Right ventricle myocardium inferior (tissue), 1 donor: Measurements from ENCODE around the gene ZC3H7B. TPM values are rescaled to one million over a fixed set of nuclear protein-coding genes. Genes with fewer than 3 reads are reported as not detected.

Experiments used
- ATAC-seq: fragments of 200-7000 bp; cut with Tn5 transposase; one replicate; pipeline ENCODE4 v1.9.1; 2020; ENCODE audit warnings: mild to moderate bottlenecking, moderate library complexity
- DNase-seq: peaks from one replicate; pipeline ENCODE4 v3.0.0; 2021; ENCODE audit errors: missing footprints
- intact Hi-C: fragments of 100-400 bp; cut with DNase I; formaldehyde crosslinking; loops from one replicate; pipeline ENCODE4 v1.11.0; 2022
- total RNA-seq: library from RNA; stranded (reverse); fragmentation: NEBNext Ultra II Directional; extraction: Animal tissue kit (Norgen Biotek cat#: 25700); gene quantifications from one replicate; pipeline ENCODE4 v1.2.1, GENCODE V29; 2021
- donor health status: DM: no; HTN: yes; CAD: no; lungs with severe emphysema.

Gene ZC3H7B
- total RNA-seq, 1 donor from 2014 or later, result 45.5 TPM

GRCh38 chr22:41308544-41308947, 7.2 kb downstream of the ZC3H7B start:
- intact Hi-C loops, result no loop called here
- peak; percentile 17 for ATAC-seq

GRCh38 chr22:41310336-41310735, 9.0 kb downstream of the ZC3H7B start:
- no peak for DNase-seq
- intact Hi-C loops, result no loop called here
- ATAC-seq, result no peak

More at GRCh38 chr22:41308544-41308947, 7.2 kb downstream of the ZC3H7B start:
- DNase-seq, result no peak

GRCh38 chr22:41311487-41311886, 10.2 kb downstream of the ZC3H7B start:
- intact Hi-C loops, result no loop called here
- DNase-seq, result no peak
- ATAC-seq, result no peak

GRCh38 chr22:41314821-41315220, 13.5 kb downstream of the ZC3H7B start:
- no peak for DNase-seq
- no peak for ATAC-seq
- intact Hi-C loops, result no loop called here

GRCh38 chr22:41315586-41315985, 14.3 kb downstream of the ZC3H7B start:
- ATAC-seq (no peak), DNase-seq (no peak)
- intact Hi-C loops, result no loop called here

GRCh38 chr22:41320416-41321240, 19.3 kb downstream of the ZC3H7B start:
- no peak for ATAC-seq
- intact Hi-C loops, result no loop called here
- no peak for DNase-seq

- intact Hi-C loops, result no loop called here
Measured at GRCh38 chr22:41324821-41325528, 23.6 kb downstream of the ZC3H7B start.

GRCh38 chr22:41327124-41327523, 25.8 kb downstream of the ZC3H7B start:
- intact Hi-C loops, result no loop called here
- ATAC-seq (no peak), DNase-seq (no peak)

More at GRCh38 chr22:41324821-41325528, 23.6 kb downstream of the ZC3H7B start:
- DNase-seq (no peak), ATAC-seq (peak; percentile 30)

- intact Hi-C loops, result no loop called here
- peak; percentile 35 for ATAC-seq
- DNase-seq, result no peak
Measured at GRCh38 chr22:41330169-41330568, 28.8 kb downstream of the ZC3H7B start.

GRCh38 chr22:41332217-41332939, 31.1 kb downstream of the ZC3H7B start:
- DNase-seq (no peak), ATAC-seq (no peak)
- intact Hi-C loops, result no loop called here

- ATAC-seq (no peak), DNase-seq (no peak)
- intact Hi-C loops, result no loop called here
Measured at GRCh38 chr22:41333806-41334205, 32.5 kb downstream of the ZC3H7B start.

GRCh38 chr22:41334215-41334614, 32.9 kb downstream of the ZC3H7B start:
- intact Hi-C loops, result no loop called here
- no peak for DNase-seq
- peak; percentile 37 for ATAC-seq

GRCh38 chr22:41334951-41335635, 33.8 kb downstream of the ZC3H7B start:
- intact Hi-C loops, result no loop called here
- DNase-seq (no peak), ATAC-seq (peak; percentile 69)

- intact Hi-C loops, result no loop called here
- no peak for ATAC-seq
- DNase-seq, result no peak
Measured at GRCh38 chr22:41338614-41339212, 37.4 kb downstream of the ZC3H7B start.

- ATAC-seq (no peak), DNase-seq (no peak)
- intact Hi-C loops, result no loop called here
Measured at GRCh38 chr22:41339823-41340222, 38.5 kb downstream of the ZC3H7B start.

GRCh38 chr22:41340357-41340756, 39.0 kb downstream of the ZC3H7B start:
- intact Hi-C loops, result no loop called here
- DNase-seq (no peak), ATAC-seq (no peak)

GRCh38 chr22:41341012-41341411, 39.7 kb downstream of the ZC3H7B start:
- no peak for DNase-seq
- no peak for ATAC-seq
- intact Hi-C loops, result no loop called here

GRCh38 chr22:41341990-41342389, 40.7 kb downstream of the ZC3H7B start:
- DNase-seq (no peak), ATAC-seq (no peak)
- intact Hi-C loops, result no loop called here

- ATAC-seq (no peak), DNase-seq (no peak)
- intact Hi-C loops, result no loop called here
Measured at GRCh38 chr22:41343300-41343699, 42.0 kb downstream of the ZC3H7B start.
